ENCODE measurements around the gene DHRS12. TPM values are rescaled to one million over a fixed set of nuclear protein-coding genes. Genes with fewer than 3 reads are reported as not detected.

Gene DHRS12
- total and polyA plus RNA-seq, 7 experiments from 2014 or later = 6.7 to 27.1 (median 21.1) TPM

DNA sequence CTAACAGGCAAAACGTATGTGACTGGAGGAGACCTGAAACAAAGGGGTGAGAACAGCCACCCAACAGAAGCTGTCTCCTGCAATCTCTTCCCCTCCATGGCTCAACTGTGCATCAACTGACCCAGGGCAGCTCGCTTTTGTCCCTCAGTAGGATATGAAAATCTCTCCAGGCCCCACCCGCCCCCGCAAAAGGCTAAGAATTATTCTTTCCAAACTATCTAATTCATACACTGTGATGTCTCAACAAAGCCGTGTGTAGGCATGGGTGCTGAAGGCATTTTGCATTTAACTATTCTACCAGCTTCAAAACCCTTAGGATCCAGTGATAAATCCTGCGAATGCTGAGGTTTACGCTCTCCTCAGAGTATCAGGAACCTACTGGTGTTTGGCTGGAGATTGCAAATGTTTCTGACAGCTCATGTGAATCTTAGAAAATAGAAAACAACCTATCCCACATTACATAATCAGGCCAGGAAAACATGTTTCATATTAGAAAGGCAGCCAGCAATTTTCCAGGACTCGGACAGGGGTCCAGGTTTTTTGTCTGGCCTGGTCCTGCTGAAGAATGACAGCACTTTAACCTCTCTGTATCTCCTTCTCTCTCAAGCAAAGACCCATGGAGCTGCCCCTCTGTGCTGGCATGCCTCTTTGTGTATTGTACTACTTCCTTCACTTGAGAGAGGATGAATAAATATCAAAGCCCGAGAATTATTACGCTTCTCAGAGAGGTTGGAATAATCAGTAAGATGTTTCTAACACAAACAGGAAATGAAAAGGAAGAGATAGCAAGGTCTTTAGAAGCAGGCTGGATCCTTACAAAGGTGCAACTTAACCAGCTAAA lies 17.3 kb downstream of the DHRS12 start:
- Histone ChIP-seq H3K4me3 (ENCODE audit: low read length) (no peak overlapping the region), H3K4me1 (ENCODE audit: control insufficient read depth in 2 of 2, insufficient read depth in 2 of 2, low read length in 2 of 2) (peaks cover 0 to 5% of the 10 kb centered on the region in 2 donors), H3K27me3 (ENCODE audit: control insufficient read depth in 2 of 2, insufficient read depth in 2 of 2, low read length in 2 of 2) (no peaks in the 10 kb centered on the region), H3K27ac (ENCODE audit: low read depth, low read length) (no peak overlapping the region), H3K9me3 (ENCODE audit: control insufficient read depth in 2 of 3, low read length in 3 of 3) (no peaks in the 10 kb centered on the region), H3K36me3 (ENCODE audit: control insufficient read depth in 2 of 3, insufficient read depth in 3 of 3, low read length in 3 of 3) (peaks cover 0 to 13% (median 0%) of the 10 kb centered on the region in 3 experiments)
- no peak for ATAC-seq
- Mint-ChIP-seq H3K9me3 (no peaks in the 10 kb centered on the region), H3K27me3 (no peaks in the 10 kb centered on the region), H3K4me3 (no peak overlapping the region), H3K36me3 (peaks cover 0 to 44% (median 15%) of the 10 kb centered on the region in 5 donors), H3K4me1 (peaks cover 3 to 14% (median 9%) of the 10 kb centered on the region in 7 donors), H3K27ac (peak overlapping the region in 2 of 9 donors; percentile 36 to 65)
- ChIA-PET CTCF (no interaction called here), POLR2A (interaction anchor here (0.5 to 1.3 kb wide), 2 partner anchors 9 to 346 kb away, joined by 3 read pairs; no protein-coding TSS in a partner anchor)
- intact Hi-C loops (cut with micrococcal nuclease) = no loop called here
- no peak for DNase-seq

DNA sequence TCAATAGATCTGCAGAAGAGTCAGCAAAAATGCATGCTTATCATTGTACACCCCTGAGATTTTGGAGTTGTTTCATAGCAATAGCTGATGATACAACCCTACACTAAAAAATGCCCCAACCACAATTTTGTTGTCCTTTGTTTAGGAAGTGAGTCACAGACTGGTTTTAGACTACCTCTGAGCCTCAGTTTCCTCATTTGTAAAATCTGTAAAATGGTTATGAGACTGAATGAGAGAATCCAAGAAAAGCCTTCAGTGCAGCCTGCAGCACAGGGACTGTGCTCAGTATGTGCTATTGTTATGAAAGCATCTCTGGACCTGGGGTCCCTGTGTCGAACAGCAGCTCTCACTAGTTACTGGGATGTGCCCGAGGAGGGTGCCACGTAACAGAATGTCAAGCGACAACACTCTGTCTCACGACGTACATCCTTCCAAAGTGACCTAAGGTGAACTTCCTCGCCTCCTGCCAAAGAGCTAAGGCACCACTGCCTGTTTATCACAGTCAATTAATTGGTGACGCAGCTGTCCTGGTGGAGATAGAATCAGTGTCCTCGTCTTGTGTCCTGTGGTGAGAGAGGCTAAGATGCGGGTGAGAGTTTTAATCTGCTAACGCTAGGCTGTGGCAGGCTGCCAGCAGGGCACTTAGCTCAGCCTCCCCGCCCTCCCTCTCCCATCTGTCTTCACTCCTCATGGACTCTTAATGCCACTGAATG lies 18.1 kb downstream of the DHRS12 start:
- peaks cover 3 to 14% (median 9%) of the 10 kb centered on the region in 7 donors for H3K4me1 Mint-ChIP-seq
- Histone ChIP-seq H3K9me3 (ENCODE audit: control insufficient read depth in 2 of 3, low read length in 3 of 3) (no peaks in the 10 kb centered on the region), H3K4me3 (ENCODE audit: low read length) (no peak overlapping the region), H3K36me3 (ENCODE audit: control insufficient read depth in 2 of 3, insufficient read depth in 3 of 3, low read length in 3 of 3) (peaks cover 0 to 13% (median 0%) of the 10 kb centered on the region in 3 experiments), H3K4me1 (ENCODE audit: control insufficient read depth in 2 of 2, insufficient read depth in 2 of 2, low read length in 2 of 2) (peaks cover 0 to 5% of the 10 kb centered on the region in 2 donors), H3K27me3 (ENCODE audit: control insufficient read depth in 2 of 2, insufficient read depth in 2 of 2, low read length in 2 of 2) (no peaks in the 10 kb centered on the region), H3K27ac (ENCODE audit: low read depth, low read length) (no peak overlapping the region)
- DNase-seq = no peak
- peak overlapping the region in 1 of 9 donors; percentile 36 for H3K27ac Mint-ChIP-seq
- no peaks in the 10 kb centered on the region for H3K9me3 Mint-ChIP-seq
- no peaks in the 10 kb centered on the region for H3K27me3 Mint-ChIP-seq
- peak; percentile 37 for ATAC-seq
- H3K36me3 Mint-ChIP-seq = peaks cover 0 to 41% (median 19%) of the 10 kb centered on the region in 5 donors
- ChIA-PET CTCF (no interaction called here), POLR2A (interaction anchor here (0.5 to 1.3 kb wide), 2 partner anchors 10 to 12 kb away, joined by 3 read pairs; no protein-coding TSS in a partner anchor)
- intact Hi-C loops (cut with micrococcal nuclease) = no loop called here
- H3K4me3 Mint-ChIP-seq = no peak overlapping the region

DNA sequence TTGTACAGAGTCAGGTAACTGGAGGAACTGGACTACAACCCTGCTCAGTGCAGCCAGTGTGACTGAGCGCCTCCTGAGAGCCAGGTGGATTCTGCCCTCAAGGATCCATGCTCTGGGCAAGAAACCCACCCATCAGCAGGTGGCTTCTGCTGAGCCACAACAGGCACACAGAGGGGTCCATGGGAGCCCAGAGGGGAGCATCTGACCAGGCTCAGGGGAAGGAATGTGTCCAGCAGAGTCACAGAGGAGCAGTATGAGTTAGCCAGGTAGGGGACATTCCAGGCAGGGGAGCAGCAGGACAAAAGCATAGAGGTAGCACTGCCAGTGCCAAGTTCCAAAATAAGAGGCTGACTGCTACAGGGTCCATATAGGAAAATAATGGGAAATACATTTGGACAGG lies 19.9 kb downstream of the DHRS12 start:
- no peaks in the 10 kb centered on the region for H3K27me3 ChIP-seq (ENCODE audit: control insufficient read depth in 2 of 2, insufficient read depth in 2 of 2, low read length in 2 of 2)
- intact Hi-C loops (cut with micrococcal nuclease) = loop anchor here in 1 of 2 donors (5.0 kb wide), 2 partner anchors 332 to 657 kb away; partner anchors contain the start of gene INTS6
- peak overlapping the region in 1 of 9 donors; percentile 10 for H3K27ac Mint-ChIP-seq

DNA sequence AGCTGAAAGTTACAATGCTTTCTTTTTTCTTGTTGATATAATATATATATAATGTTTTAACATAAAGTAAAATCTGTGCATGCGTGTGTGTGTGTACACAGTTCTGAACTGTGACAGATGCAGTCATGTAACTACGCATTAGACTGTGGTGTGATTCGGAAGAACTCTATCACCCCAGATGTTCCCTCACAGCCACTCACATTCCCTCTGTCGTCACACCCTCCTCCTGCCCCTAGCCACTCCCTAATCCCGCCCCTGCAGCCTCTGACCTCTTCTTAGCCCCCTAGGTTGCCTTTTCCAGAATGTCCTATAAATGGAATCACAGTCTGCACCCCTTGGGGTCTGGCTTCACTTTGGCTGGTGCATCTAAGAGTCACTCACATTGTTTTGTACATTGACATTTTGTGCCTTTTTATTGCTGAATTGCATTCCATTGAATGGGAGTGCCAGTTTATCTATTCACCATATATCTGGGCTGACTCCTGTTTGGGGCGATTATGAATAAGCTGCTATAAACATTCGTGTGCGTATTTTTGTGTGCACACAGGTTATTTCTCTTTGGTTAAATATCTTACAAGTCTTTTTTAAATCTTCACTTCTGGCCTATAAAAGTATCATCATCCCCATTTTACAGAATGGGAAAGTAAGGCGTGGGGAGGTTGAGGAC lies 20.4 kb downstream of the DHRS12 start:
- DNase-seq (no peak), ATAC-seq (no peak)
- H3K9me3 ChIP-seq (ENCODE audit: control insufficient read depth in 2 of 3, low read length in 3 of 3) = no peaks in the 10 kb centered on the region
- ChIA-PET CTCF (interaction anchor here (0.5 kb wide), 1 partner anchor 13 kb away, joined by 3 read pairs; no protein-coding TSS in a partner anchor), POLR2A (no interaction called here)
- Mint-ChIP-seq H3K9me3 (no peaks in the 10 kb centered on the region), H3K27me3 (no peaks in the 10 kb centered on the region), H3K4me3 (no peak overlapping the region), H3K36me3 (peaks cover 0 to 27% (median 12%) of the 10 kb centered on the region in 5 donors), H3K4me1 (peaks cover 3 to 12% (median 8%) of the 10 kb centered on the region in 7 donors), H3K27ac (peak overlapping the region in 1 of 9 donors; percentile 10)
- no peak overlapping the region for H3K27ac ChIP-seq (ENCODE audit: low read depth, low read length)
- peaks cover 0 to 6% (median 0%) of the 10 kb centered on the region in 3 experiments for H3K36me3 ChIP-seq (ENCODE audit: control insufficient read depth in 2 of 3, insufficient read depth in 3 of 3, low read length in 3 of 3)
- H3K4me3 ChIP-seq (ENCODE audit: low read length) = no peak overlapping the region
- H3K27me3 ChIP-seq (ENCODE audit: control insufficient read depth in 2 of 2, insufficient read depth in 2 of 2, low read length in 2 of 2) = no peaks in the 10 kb centered on the region
- peaks cover 0 to 5% of the 10 kb centered on the region in 2 donors for H3K4me1 ChIP-seq (ENCODE audit: control insufficient read depth in 2 of 2, insufficient read depth in 2 of 2, low read length in 2 of 2)
- intact Hi-C loops (cut with micrococcal nuclease) = loop anchor here in 1 of 2 donors (5.0 kb wide), 2 partner anchors 331 to 656 kb away; partner anchors contain the start of gene INTS6

More for the DNA sequence above, 19.9 kb downstream of the DHRS12 start:
- Mint-ChIP-seq H3K9me3 (no peaks in the 10 kb centered on the region), H3K27me3 (no peaks in the 10 kb centered on the region), H3K36me3 (peaks cover 0 to 30% (median 16%) of the 10 kb centered on the region in 5 donors), H3K4me1 (peaks cover 3 to 12% (median 8%) of the 10 kb centered on the region in 7 donors), H3K4me3 (no peak overlapping the region)
- no peak overlapping the region for H3K4me3 ChIP-seq (ENCODE audit: low read length)
- ChIA-PET POLR2A (no interaction called here), CTCF (interaction anchor here (0.5 kb wide), 1 partner anchor 12 kb away, joined by 3 read pairs; no protein-coding TSS in a partner anchor)
- no peak overlapping the region for H3K27ac ChIP-seq (ENCODE audit: low read depth, low read length)
- DNase-seq = no peak
- H3K36me3 ChIP-seq (ENCODE audit: control insufficient read depth in 2 of 3, insufficient read depth in 3 of 3, low read length in 3 of 3) = peaks cover 0 to 9% (median 0%) of the 10 kb centered on the region in 3 experiments
- H3K4me1 ChIP-seq (ENCODE audit: control insufficient read depth in 2 of 2, insufficient read depth in 2 of 2, low read length in 2 of 2) = peaks cover 0 to 5% of the 10 kb centered on the region in 2 donors
- ATAC-seq = no peak
- no peaks in the 10 kb centered on the region for H3K9me3 ChIP-seq (ENCODE audit: control insufficient read depth in 2 of 3, low read length in 3 of 3)

DNA sequence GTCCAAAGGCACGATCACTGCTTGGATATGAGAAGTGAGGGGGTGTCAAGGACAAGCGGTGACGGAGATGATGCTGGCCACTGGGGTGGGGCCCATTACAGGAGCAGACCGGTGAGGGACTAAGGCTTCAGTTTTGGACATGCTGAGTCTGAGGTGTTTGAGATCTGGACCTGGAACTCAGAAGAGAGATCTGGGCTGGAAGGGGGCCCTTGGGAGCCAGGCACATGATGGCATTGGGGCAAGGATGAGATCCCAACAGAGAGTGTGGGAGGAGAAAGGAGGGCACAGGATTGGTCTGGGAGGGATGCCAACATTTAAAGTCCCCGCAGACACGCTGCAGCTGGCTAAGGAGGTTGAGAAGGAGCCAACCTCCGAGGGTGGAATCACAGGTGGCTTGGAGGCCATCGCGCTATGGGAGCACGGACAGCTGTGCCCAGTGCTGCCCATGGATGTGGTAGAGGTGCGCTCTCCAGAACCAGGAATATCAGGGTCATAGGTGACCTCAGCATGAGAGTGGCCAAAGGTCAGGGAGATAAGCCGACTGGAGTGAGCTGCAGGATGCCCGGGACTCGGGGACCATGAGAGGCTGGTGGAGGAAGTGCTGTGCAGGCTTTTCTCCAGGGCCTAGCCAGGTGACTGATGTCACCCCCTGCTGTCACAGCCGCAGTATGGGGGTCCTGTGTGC lies 21.8 kb downstream of the DHRS12 start:
- Mint-ChIP-seq H3K4me1 (peaks cover 3 to 10% (median 6%) of the 10 kb centered on the region in 7 donors), H3K9me3 (no peaks in the 10 kb centered on the region), H3K36me3 (peaks cover 0 to 30% (median 12%) of the 10 kb centered on the region in 5 donors), H3K27ac (peak overlapping the region in 2 of 9 donors; percentile 1 to 66), H3K4me3 (no peak overlapping the region), H3K27me3 (no peaks in the 10 kb centered on the region)
- Histone ChIP-seq H3K36me3 (ENCODE audit: control insufficient read depth in 2 of 3, insufficient read depth in 3 of 3, low read length in 3 of 3) (peaks cover 0 to 6% (median 0%) of the 10 kb centered on the region in 3 experiments), H3K4me1 (ENCODE audit: control insufficient read depth in 2 of 2, insufficient read depth in 2 of 2, low read length in 2 of 2) (peaks cover 0 to 3% of the 10 kb centered on the region in 2 donors), H3K9me3 (ENCODE audit: control insufficient read depth in 2 of 3, low read length in 3 of 3) (no peaks in the 10 kb centered on the region), H3K27me3 (ENCODE audit: control insufficient read depth in 2 of 2, insufficient read depth in 2 of 2, low read length in 2 of 2) (no peaks in the 10 kb centered on the region), H3K27ac (ENCODE audit: low read depth, low read length) (no peak overlapping the region), H3K4me3 (ENCODE audit: low read length) (no peak overlapping the region)
- intact Hi-C loops (cut with micrococcal nuclease) = loop anchor here in 1 of 2 donors (5.0 kb wide), 2 partner anchors 330 to 655 kb away; partner anchors contain the start of gene INTS6
- POLR2A ChIA-PET = interaction anchor here (0.6 kb wide), 1 partner anchor 342 kb away, joined by 3 read pairs; no protein-coding TSS in a partner anchor
- ATAC-seq (no peak), DNase-seq (no peak)
- CTCF ChIA-PET = interaction anchor here (0.6 to 1.0 kb wide), 2 partner anchors 43 to 337 kb away, joined by 3 to 8 read pairs; no protein-coding TSS in a partner anchor
